Gastrocnemius medialis (tissue), 4 donors: ENCODE measurements around the gene TBC1D10A.

Experiments
- POLR2A ChIP-seq, 2 donors: fragments of 450-650 bp; IDR thresholded peaks; one replicate each; pipeline ENCODE4 v1.6.1; 2017; ENCODE audit warnings: antibody characterized with exemption in 2 of 2, mild to moderate bottlenecking in 2 of 2, moderate library complexity in 2 of 2
- TF ChIP-seq, protein P1 (sequence below), 5 experiments: fragments of 450-650 bp in 3 of 5; fragments of 200-600 bp in 2 of 5; sonication (generic) in 2 of 5; IDR thresholded peaks in 4 of 5; conservative IDR thresholded peaks in 1 of 5; 1 replicate in 4 of 5; 2 replicates in 1 of 5; pipeline ENCODE4 v1.5.1; 2016 to 2019; ENCODE audit warnings: antibody characterized with exemption in 5 of 5, mild to moderate bottlenecking in 3 of 5, moderate library complexity in 3 of 5

DNA sequence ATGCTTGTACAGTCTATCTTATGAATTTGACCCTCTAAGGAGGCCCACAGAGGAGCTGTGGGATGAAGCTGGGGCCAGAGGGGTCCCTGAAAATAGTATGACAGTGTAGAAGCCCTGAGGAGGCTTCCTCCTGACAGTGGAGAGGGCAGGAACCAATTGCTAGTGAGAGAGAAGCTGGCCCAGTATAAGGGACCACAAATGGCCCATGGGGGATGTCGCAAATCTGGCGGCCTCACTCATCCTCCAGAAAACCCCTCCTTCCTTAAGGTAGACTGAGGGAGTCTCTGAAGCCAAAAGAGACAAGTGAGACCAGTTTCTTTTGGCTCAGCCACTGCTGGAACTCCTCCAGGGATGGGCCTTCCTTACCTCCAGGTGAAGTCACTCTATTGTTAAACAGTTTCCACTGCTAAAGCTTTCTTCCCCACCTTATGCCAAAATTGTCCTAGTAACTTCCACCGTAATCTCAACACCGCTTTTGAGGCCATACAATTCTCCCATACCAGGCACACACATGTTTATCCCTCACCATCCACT lies 19.6 kb downstream of the TBC1D10A start:
- TF ChIP-seq, protein P1, sequence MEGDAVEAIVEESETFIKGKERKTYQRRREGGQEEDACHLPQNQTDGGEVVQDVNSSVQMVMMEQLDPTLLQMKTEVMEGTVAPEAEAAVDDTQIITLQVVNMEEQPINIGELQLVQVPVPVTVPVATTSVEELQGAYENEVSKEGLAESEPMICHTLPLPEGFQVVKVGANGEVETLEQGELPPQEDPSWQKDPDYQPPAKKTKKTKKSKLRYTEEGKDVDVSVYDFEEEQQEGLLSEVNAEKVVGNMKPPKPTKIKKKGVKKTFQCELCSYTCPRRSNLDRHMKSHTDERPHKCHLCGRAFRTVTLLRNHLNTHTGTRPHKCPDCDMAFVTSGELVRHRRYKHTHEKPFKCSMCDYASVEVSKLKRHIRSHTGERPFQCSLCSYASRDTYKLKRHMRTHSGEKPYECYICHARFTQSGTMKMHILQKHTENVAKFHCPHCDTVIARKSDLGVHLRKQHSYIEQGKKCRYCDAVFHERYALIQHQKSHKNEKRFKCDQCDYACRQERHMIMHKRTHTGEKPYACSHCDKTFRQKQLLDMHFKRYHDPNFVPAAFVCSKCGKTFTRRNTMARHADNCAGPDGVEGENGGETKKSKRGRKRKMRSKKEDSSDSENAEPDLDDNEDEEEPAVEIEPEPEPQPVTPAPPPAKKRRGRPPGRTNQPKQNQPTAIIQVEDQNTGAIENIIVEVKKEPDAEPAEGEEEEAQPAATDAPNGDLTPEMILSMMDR (IDR thresholded peaks at IDR 0.05 in 4 of 5, conservative IDR thresholded peaks at IDR 0.05 in 1 of 5), result no peak
- TF ChIP-seq POLR2A (IDR thresholded peaks at IDR 0.05), result no peak
